IMR-90 (cell line): Measurements from ENCODE around the gene TCF7L1. TPM values are rescaled to one million over a fixed set of nuclear protein-coding genes. Genes with fewer than 3 reads are reported as not detected.
A peak's percentile ranks its signal among the peaks of the same experiment; 100 is the strongest.

ENCODE experiments used
- ATAC-seq: fragments of 200-7000 bp; cut with Tn5 transposase; 2 replicates; pipeline ENCODE4 v1.9.1; 2020; ENCODE audit warnings: low read depth, mild to moderate bottlenecking, moderate library complexity
- BruUV-seq: library from RNA; stranded (reverse); fragments of 400-500 nt; replicated peaks from 2 replicates; lab custom pipeline; 2021; lab: Mats Ljungman, UMichigan
- CTCF ChIA-PET: fragments of 300-600 bp; formaldehyde crosslinking; extraction: SDS; loops from one replicate; lab custom pipeline; 2021; ENCODE audit warnings: antibody characterized with exemption; lab: Yijun Ruan, JAX
- POLR2A ChIA-PET: fragments of 300-600 bp; sonication (Branson Sonifier 250); formaldehyde crosslinking; loops from one replicate; lab custom pipeline; 2022; ENCODE audit warnings: antibody characterized with exemption; ENCODE audit not compliant: unreplicated experiment; lab: Charles Lee
- DNase-seq: peaks from one replicate; pipeline ENCODE4 v3.0.0; 2013
- H2AFZ ChIP-seq: replicated peaks from 2 replicates; pipeline ENCODE3; 2013; ENCODE audit warnings: low read length, mild to moderate bottlenecking; ENCODE audit not compliant: poor library complexity
- H2AK5ac ChIP-seq: 2 replicates; pipeline ENCODE4 v1.6.1; 2013; ENCODE audit warnings: low read depth, low read length, inconsistent platforms
- H2AK9ac ChIP-seq: replicated peaks from 2 replicates; pipeline ENCODE3; 2013; ENCODE audit warnings: mild to moderate bottlenecking, low read depth, low read length, moderate library complexity; ENCODE audit not compliant: poor library complexity
- H2BK120ac ChIP-seq: 2 replicates; pipeline ENCODE4 v1.6.1; 2013; ENCODE audit warnings: low read depth, low read length, inconsistent platforms
- H2BK15ac ChIP-seq: 3 replicates; pipeline ENCODE4 v1.6.1; 2013; ENCODE audit warnings: low read depth, low read length, inconsistent platforms
- H2BK20ac ChIP-seq: 2 replicates; pipeline ENCODE4 v1.6.1; 2013; ENCODE audit warnings: low read depth, mild to moderate bottlenecking, inconsistent platforms, low read length, moderate library complexity
- H2BK5ac ChIP-seq: 2 replicates; pipeline ENCODE4 v1.6.1; 2013; ENCODE audit warnings: mild to moderate bottlenecking, low read depth, low read length, inconsistent platforms; ENCODE audit not compliant: poor library complexity, severe bottlenecking
- H3K14ac ChIP-seq: replicated peaks from 2 replicates; pipeline ENCODE4 v1.6.1; 2013; ENCODE audit warnings: low read depth, low read length, inconsistent platforms
- H3K18ac ChIP-seq: 2 replicates; pipeline ENCODE4 v1.6.1; 2013; ENCODE audit warnings: low read depth, low read length, control low read depth
- H3K23ac ChIP-seq: 2 replicates; pipeline ENCODE4 v1.6.1; 2013; ENCODE audit warnings: low read depth, low read length, inconsistent platforms
- H3K27ac ChIP-seq: 2 replicates; pipeline ENCODE4 v1.5.1; 2013; ENCODE audit warnings: mild to moderate bottlenecking, control low read depth, low read length; ENCODE audit not compliant: insufficient read depth
- H3K27me3 ChIP-seq: 2 replicates; pipeline ENCODE4 v1.6.1; 2013; ENCODE audit warnings: low read length; ENCODE audit not compliant: control insufficient read depth, insufficient read depth
- H3K36me3 ChIP-seq: 2 replicates; pipeline ENCODE4 v1.6.1; 2013; ENCODE audit warnings: low read length, mixed read lengths; ENCODE audit not compliant: control insufficient read depth, insufficient read depth
- H3K4ac ChIP-seq: 2 replicates; pipeline ENCODE4 v1.6.1; 2013; ENCODE audit warnings: low read depth, low read length, inconsistent platforms
- H3K4me1 ChIP-seq: 2 replicates; pipeline ENCODE4 v1.6.1; 2013; ENCODE audit warnings: low read length, mixed read lengths; ENCODE audit not compliant: control insufficient read depth, insufficient read depth
- H3K4me2 ChIP-seq: 2 replicates; pipeline ENCODE4 v1.6.1; 2013; ENCODE audit warnings: low read depth, mild to moderate bottlenecking, control low read depth, low read length, moderate library complexity
- H3K4me3 ChIP-seq: 2 replicates; pipeline ENCODE4 v1.5.1; 2013; ENCODE audit warnings: low read depth, mild to moderate bottlenecking, control low read depth, low read length, moderate library complexity; ENCODE audit not compliant: insufficient read depth
- H3K56ac ChIP-seq: 2 replicates; pipeline ENCODE4 v1.6.1; 2013; ENCODE audit warnings: low read length, inconsistent platforms; ENCODE audit not compliant: insufficient read depth; ENCODE audit errors: extremely low read depth
- H3K79me1 ChIP-seq, 2 experiments: 2 replicates each; pipeline ENCODE4 v1.6.1; 2013; ENCODE audit warnings: low read length in 2 of 2, inconsistent platforms in 1 of 2, low read depth in 1 of 2
- H3K9ac ChIP-seq: 2 replicates; pipeline ENCODE4 v1.6.1; 2013; ENCODE audit warnings: low read depth, low read length, control low read depth
- H3K9me1 ChIP-seq: 2 replicates; pipeline ENCODE4 v1.6.1; 2013; ENCODE audit warnings: low read length, inconsistent platforms; ENCODE audit not compliant: insufficient read depth
- H3K9me3 ChIP-seq: 2 replicates; pipeline ENCODE4 v1.6.1; 2013; ENCODE audit warnings: low read length; ENCODE audit not compliant: control insufficient read depth, insufficient read depth
- H4K20me1 ChIP-seq: 2 replicates; pipeline ENCODE4 v1.6.1; 2013; ENCODE audit warnings: low read length, inconsistent platforms; ENCODE audit not compliant: insufficient read depth
- H4K5ac ChIP-seq: 2 replicates; pipeline ENCODE4 v1.6.1; 2013; ENCODE audit warnings: mild to moderate bottlenecking, low read depth, low read length, control low read depth
- H4K8ac ChIP-seq, 2 experiments: 2 replicates each; pipeline ENCODE4 v1.6.1; 2013; ENCODE audit warnings: low read depth in 2 of 2, low read length in 2 of 2, control low read depth in 1 of 2, inconsistent platforms in 1 of 2
- H4K91ac ChIP-seq: 2 replicates; pipeline ENCODE4 v1.6.1; 2013; ENCODE audit warnings: low read depth, low read length, inconsistent platforms; ENCODE audit not compliant: insufficient read depth
- CEBPB ChIP-seq: IDR thresholded peaks from 2 replicates; pipeline ENCODE4 v1.6.1; 2012; ENCODE audit warnings: low read depth, low read length, improper control_type of control experiment
- MAZ ChIP-seq: IDR thresholded peaks from 2 replicates; pipeline ENCODE4 v1.6.1; 2012; ENCODE audit warnings: low read depth, mild to moderate bottlenecking, low read length, improper control_type of control experiment, moderate library complexity, borderline replicate concordance
- WGBS, 2 experiments: methylation state at CpG; one replicate each; pipeline versions ENCODE4 v1.1.5 to v1.1.7; 2013; ENCODE audit warnings: missing lambda C conversion rate in 2 of 2; ENCODE audit not compliant: insufficient read length in 1 of 2; ENCODE audit errors: extremely low coverage in 2 of 2; 5-methylcytosine and 5-hydroxymethylcytosine counted together
- dilution Hi-C: fragments of 300-500 bp; cut with HindIII; formaldehyde crosslinking; loops from one replicate; pipeline ENCODE4 v1.14.3; 2018; ENCODE audit warnings: low sequenced_read_pairs; ENCODE audit not compliant: unreplicated experiment
- in situ Hi-C: fragments of 300-500 bp; cut with MboI; formaldehyde crosslinking; loops from 3 replicates; pipeline ENCODE4 v1.14.3; 2019; ENCODE audit warnings: low sequenced_read_pairs, inconsistent platforms, mixed read lengths
- intact Hi-C: fragments of 100-400 bp; cut with micrococcal nuclease; formaldehyde crosslinking; loops from 2 replicates; pipeline ENCODE4 v1.10.0; 2022
- polyA plus RNA-seq, 3 experiments: library from polyadenylated mRNA; depleted of rRNA; stranded (reverse); fragments of >200 nt; gene quantifications; 2 replicates each; pipeline ENCODE4 v1.2.3, GENCODE V29; 2012; ENCODE audit warnings: low replicate concordance in 1 of 3
- total RNA-seq: library from RNA; depleted of rRNA; stranded (reverse); fragments of >200 nt; gene quantifications from 2 replicates; pipeline ENCODE4 v1.2.3, GENCODE V29; 2012

Gene TCF7L1
- total and polyA plus RNA-seq, 2 of the 4 experiments (the other 2 are of a cell fraction): 0.72 to 11.1 TPM

GRCh38 chr2:85111819-85112281 is 21.3 kb upstream of the TCF7L1 start:
- Histone ChIP-seq H3K4me1 (no peaks in the 10 kb centered on the region), H2AK5ac (no peak overlapping the region), H2BK15ac (no peak overlapping the region), H3K36me3 (no peaks in the 10 kb centered on the region), H3K23ac (no peak overlapping the region), H3K4ac (no peak overlapping the region), H2AK9ac (no peak overlapping the region), H2AFZ (no peak overlapping the region), H3K4me2 (no peak overlapping the region), H4K5ac (no peak overlapping the region), H3K56ac (no peak overlapping the region), H3K9me3 (no peaks in the 10 kb centered on the region), H4K8ac (no peak overlapping the region), H3K14ac (no peak overlapping the region), H4K91ac (no peak overlapping the region), H3K4me3 (no peak overlapping the region), H4K20me1 (no peaks in the 10 kb centered on the region), H3K79me1 (no peaks in the 10 kb centered on the region), H3K9ac (no peak overlapping the region), H3K9me1 (no peaks in the 10 kb centered on the region), H2BK20ac (no peak overlapping the region), H3K18ac (no peak overlapping the region), H3K27ac (no peak overlapping the region), H2BK120ac (no peak overlapping the region), H2BK5ac (no peak overlapping the region), H3K27me3 (peaks cover 13% of the 10 kb centered on the region; the same call in 1 of the 2 replicates)
- BruUV-seq: no TSS peak
- in situ Hi-C loops (loop anchor here (5.0 kb wide), 1 partner anchor 35 kb away; no protein-coding TSS in a partner anchor), dilution Hi-C loops (no loop called here), intact Hi-C loops (no loop called here)
- ChIA-PET CTCF (no interaction called here), POLR2A (no interaction called here)
- DNase-seq (peak; percentile 73), ATAC-seq (peak; percentile 69)
- TF ChIP-seq CEBPB (no peak), MAZ (no peak)
- 100% methylated on average over 1 of the region's 3 CpGs; no CpG with 5 or more reads in 1 of the 2 experiments for WGBS, 2 experiments
